ENCODE data around the gene PKNOX1. TPM values are rescaled to one million over a fixed set of nuclear protein-coding genes. Genes with fewer than 3 reads are reported as not detected.

Gene PKNOX1
- total and polyA plus RNA-seq, 2 of the 13 experiments (the other 11 are each of a cell fraction or from before 2014, with no cell fraction given): 7.9 to 16.2 TPM

GRCh38 chr21:42964086-42964485 lies 10.3 kb upstream of the PKNOX1 start (continued):
- no peak for TF ChIP-seq ZNF609 (CRISPR knock-in tag; IDR thresholded peaks at IDR 0.05; ENCODE audit: borderline replicate concordance)
- TF ChIP-seq E2F5 (CRISPR knock-in tag; conservative IDR thresholded peaks at IDR 0.05): no peak
- TF ChIP-seq ZHX2 (IDR thresholded peaks at IDR 0.05; ENCODE audit: low read depth): no peak
- no peak for TF ChIP-seq ZHX2 (CRISPR knock-in tag; IDR thresholded peaks at IDR 0.05; ENCODE audit: borderline replicate concordance)
- no peak for TF ChIP-seq NR0B2 (CRISPR knock-in tag; IDR thresholded peaks at IDR 0.05)
